NCI-H774 (cell line): ENCODE data around the gene C20orf141.
"Not testable (repeated sequence)": the region's sequence is repeated elsewhere in the genome, so short reads cannot be mapped to it uniquely, and the experiment has no call there.

ENCODE experiments used
- DNase-seq: peaks from one replicate; lab custom pipeline; 2025; lab: John Stamatoyannopoulos, UW

The C20orf141 gene

DNA sequence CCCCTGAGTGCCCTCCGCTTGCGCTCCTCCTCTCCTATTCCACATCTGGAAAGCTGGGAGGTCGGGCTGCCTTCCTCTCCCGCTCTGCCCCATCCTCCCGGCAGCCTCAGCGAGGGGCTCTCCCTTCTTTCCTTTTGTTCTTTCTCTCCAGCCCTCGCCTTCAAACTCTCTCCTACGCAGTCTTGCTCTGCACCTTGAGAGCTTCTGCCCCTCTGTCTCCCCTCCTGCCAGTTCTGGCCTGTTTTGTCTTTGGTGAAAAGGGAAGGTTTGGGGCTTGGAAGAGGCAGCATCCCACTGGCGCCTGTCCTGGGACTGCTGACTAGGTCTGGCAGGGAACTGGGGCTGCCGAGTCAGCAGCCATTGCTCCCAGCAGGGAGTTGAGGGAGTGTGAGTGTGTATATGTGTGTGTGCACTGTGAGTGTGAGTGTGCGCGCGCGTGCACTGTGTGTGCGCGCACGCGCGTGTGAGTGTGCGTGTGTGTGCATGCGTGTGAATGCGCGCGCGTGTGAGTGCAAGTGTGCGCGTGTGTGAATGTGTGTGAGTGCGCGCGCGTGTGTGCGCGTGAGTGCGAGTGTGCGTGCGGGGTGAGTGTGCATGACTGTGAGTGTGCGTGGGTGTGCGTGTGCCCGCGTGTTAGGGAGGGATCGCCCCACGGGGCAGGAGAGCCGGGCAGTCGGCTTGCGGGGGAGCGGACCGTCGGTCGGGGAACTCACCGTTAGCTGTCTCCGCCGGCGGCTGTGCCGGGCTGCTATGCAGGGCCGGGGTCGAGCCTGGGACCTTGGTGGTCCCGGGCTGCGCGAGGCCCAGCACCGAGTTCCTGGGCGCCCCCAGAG is 14.9 kb upstream of the C20orf141 start:
- DNase-seq: no peak

DNA sequence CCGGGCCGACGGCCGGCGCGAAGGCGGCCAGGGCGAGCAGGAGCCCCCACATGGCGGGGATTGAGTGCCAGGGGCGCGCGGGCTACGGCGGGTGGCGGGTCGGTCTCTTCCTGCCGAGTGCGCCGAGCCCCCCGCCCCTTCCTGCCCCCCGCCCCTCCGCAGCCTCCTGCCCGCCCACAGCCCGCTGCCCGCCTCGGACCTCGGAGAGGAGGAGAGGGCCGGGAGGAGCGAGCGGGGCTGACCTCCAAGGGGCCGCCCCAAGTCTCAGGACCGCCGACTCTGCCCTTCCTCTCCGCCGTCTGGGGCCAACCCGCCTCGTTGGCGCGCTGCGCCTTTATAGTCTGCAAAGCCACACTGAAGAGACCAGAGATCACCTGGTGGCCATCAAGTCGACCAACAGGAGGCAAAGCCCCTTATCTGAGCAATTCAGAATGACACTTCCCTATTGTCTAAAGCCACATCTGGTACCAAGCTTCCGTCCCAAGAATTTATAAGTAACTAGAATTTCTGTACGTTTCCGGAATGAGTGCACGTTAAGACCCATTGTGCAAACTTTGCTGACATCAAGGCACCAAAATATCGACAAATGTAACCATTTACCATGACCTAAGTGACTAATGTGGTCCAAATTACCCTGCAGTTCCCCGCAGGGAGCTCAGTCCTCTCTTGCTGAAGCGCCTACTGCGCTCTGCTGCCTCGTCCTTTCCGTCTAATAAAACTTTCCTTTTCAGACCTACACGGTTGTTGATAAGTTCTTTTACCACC is 14.1 kb upstream of the C20orf141 start, which contains the start of gene CPXM1:
TSS of gene CPXM1 (minus strand) at position 107 of the 765 bp plus-strand sequence. CDS start at position 52, 55 bp downstream.
- no peak for DNase-seq

GRCh38 chr20:2801286-2801728 is 13.5 kb upstream of the C20orf141 start:
- no peak for DNase-seq

DNA sequence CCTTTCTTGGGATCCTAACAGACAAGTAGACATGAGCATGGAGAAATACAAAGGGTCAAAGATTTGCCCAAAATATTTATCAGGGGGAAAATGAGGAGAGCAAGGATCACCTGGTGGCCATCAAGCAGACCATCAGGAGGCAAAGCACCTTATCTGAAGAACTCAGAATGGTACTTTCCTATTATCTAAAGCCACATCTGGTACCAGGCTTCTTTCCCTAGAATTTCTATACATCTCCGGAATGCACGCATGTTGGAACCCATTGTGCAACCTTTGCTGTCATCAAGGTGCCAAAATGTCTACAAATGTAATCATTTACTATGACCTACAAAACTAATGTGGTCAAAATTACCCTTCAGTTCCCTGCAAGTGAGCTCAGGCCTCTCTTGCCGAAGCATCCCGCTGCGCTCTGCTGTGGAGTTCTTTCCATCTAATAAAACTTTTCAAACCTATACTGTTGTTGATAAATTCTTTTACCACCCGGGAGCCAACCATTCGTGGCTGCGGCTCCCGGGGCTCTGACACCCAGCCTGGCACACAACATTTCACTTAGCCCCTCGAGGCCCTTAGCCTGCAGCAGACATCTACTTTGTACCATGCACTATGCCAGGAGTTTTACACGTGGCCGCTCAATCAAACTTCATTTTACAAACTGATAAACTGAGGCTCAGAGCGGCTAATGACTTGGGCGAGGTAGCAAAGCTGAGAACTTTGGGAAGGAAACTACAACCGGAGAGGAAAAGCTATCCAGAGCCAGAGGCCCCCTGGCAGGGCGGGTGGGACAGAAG is 10.6 kb upstream of the C20orf141 start:
- DNase-seq: no peak

DNA sequence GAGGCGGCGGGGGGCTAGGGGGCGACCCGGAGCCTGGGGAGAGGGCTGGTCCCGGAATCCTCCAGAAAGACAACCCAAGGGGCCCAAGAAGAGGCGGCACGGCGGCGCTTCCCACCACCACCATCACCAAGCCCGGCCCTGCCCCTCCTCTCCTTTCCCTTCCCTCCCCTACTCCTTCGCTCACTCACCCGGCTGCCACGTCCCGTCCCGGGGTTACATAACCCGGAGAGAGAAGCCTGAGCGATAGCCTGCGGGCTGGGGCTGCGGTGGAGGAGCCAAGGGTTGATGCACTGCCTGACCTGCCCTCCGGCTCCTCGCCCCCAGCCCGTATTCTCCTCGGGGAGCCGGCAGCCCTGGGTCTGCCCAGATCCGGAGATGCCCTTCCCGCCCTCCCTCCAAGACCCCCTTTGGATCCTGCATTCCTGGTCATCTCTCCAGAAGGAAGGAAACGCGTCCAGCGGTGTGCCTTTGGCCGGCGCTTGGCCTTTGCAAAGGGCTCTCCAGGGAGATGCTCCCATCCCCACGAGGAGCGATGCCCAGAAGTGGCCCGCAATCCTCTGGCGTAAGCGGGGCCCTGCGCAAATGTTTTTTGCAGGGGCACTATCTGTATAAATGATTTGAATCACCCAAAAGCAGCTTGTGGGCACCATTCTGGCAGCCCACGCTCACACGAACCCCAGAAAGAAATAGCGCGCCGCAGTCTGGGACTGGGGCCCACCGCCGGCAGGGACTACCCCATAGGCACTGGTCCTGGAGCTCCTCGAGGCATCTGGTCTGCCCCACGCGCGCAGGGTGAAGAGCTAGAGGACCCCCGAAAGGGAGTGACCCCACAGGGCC is 9.7 kb upstream of the C20orf141 start:
- DNase-seq: no peak

GRCh38 chr20:2805689-2806350 is 9.0 kb upstream of the C20orf141 start:
- no peak for DNase-seq

DNA sequence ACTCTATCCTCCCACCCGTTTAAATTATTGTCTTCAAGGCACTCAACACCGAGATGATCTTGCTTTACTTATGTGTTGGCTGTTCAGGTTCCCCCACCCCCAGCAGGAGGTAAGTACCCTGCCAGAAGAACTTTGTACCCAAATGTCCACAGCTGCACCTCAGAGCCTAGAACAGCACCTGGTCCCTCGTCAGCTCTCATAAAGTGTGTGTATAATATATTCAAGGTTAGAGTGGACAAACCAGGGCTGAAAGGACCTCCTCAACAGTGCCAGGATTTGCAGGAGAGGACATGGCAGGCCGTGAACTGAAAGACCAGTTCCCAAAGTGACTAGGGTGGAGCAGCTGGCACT is 8.5 kb upstream of the C20orf141 start:
- DNase-seq: no peak

DNA sequence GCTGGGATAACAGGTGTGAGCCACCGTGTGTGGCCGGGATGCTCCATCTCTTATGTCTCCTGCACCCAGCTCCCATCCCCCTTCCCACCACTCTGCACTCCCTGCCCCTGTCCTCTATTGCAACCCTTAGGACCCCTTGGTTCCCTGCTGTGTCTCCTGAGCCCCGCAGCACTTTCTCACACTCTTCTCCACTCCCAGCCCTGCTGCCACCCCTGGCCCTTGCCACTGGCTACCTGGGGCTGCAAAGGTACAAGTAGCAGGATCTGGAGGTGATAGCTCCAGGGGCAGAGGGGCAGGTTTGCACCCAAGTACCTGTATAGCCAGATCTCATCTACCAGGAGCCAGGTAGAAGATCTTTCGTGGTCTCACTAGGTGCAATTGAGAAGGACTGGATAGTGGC is 7.8 kb upstream of the C20orf141 start:
- DNase-seq: no peak

GRCh38 chr20:2807929-2808328 is 6.9 kb upstream of the C20orf141 start:
- not testable (repeated sequence) for DNase-seq

- no peak for DNase-seq
Observed at GRCh38 chr20:2809690-2810089, 5.1 kb upstream of the C20orf141 start.

DNA sequence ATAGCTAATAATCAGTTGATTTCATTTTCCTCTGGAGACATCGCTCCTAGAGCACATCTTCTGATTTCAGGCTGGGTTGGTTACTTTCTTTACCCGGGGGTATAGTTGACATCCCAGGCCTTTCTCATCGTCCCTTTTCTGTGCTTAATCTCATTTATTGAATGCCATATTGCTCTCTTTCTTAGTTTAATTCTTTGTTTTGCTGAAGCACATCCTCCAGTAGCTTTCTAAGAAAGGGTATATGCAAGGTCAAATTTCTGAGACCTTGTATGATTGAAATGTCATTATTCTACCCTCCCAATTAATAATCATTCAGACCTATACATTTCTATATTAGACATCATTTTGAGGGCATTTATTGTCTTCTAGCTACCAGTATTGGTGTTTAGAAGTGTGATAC is 2.6 kb upstream of the C20orf141 start:
- no peak for DNase-seq

DNA sequence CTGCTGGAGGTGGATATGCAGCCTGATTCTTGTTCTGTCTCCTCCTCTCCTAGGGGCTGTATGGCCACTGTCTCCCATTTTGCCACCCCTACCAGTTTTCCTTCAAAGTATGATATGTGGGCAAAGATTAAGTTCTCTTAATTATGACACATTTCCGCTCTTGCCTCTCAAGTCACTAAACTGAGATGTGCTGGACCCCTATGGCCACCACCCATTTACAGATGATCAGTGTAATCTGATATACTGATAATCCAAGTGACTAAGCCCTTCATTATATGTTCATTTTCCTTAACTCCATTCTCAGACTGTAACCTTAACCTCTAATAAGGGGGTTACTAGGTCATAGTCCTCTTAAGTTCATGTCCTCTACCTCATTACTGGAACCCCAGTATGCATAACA is 711 bp upstream of the C20orf141 start:
- no peak for DNase-seq

DNA sequence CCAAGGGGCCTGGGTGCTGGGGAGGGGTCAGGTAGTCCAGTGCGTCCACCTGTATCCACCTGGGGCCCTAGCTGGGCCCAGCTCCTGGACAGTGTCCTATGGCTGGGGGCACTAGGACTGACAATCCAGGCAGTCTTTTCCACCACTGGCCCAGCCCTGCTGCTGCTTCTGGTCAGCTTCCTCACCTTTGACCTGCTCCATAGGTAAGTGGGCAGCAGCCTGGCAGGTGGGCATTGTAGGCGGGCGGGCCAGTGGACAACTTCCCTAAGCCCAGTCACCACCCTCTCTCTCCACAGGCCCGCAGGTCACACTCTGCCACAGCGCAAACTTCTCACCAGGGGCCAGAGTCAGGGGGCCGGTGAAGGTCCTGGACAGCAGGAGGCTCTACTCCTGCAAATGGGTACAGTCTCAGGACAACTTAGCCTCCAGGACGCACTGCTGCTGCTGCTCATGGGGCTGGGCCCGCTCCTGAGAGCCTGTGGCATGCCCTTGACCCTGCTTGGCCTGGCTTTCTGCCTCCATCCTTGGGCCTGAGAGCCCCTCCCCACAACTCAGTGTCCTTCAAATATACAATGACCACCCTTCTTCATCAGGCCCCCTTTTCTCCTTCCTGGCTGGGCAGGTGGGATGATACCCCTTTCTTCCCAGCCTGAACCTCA is 584 bp downstream of the C20orf141 start:
- DNase-seq: no peak

- no peak for DNase-seq
Observed at GRCh38 chr20:2816030-2816582, 1.3 kb downstream of the C20orf141 start, which contains the start of gene TMEM239. TMEM239 (plus strand) TSS chr20:2816364; CDS start chr20:2816555, 191 bp downstream.

GRCh38 chr20:2816583-2817340 is 2.0 kb downstream of the C20orf141 start:
- DNase-seq: no peak

GRCh38 chr20:2817341-2817726 is 2.5 kb downstream of the C20orf141 start:
- no peak for DNase-seq

DNA sequence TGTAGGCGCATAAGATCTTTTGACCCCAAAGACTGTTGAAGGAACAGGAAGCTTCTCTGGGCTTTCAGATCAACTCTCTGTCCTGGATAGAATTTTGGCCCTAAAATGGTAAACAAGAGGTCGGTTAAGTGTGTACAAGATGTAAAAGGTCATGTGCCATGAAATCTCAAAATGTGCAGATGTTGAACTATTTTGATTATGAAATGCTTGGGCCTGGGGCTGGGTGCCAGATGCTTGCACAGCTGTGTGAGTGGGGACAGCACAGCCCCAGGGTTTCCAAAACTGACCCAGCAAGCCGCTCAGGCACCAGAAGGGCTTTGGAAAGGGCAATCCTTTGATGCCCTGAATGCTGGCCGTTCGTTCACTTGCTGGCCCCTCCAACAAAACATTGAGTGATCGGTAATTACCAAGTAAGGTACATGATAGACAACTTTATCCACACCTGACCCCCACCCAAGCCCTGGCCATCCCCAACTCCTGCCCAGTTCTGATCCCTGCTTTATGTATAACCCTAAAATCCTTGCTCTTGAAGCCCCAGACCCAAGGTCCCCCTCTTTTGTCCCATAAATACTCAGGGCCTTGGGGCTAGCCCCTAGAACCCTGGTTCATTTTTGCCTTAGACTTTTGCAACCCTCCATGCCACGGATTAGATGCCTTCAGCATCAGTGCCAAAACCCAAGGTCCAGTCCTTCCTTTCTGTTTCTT is 3.3 kb downstream of the C20orf141 start:
- no peak for DNase-seq

GRCh38 chr20:2820084-2820895 is 5.5 kb downstream of the C20orf141 start:
- no peak for DNase-seq
